Thyroid gland (tissue), 4 donors: ENCODE measurements around the gene PCDHGC4. TPM values are rescaled to one million over a fixed set of nuclear protein-coding genes. Genes with fewer than 3 reads are reported as not detected.

ENCODE experiments used
- DNase-seq, 2 donors: peaks; one replicate each; pipeline ENCODE4 v3.0.0-alpha.2; 2019
- H3K27ac ChIP-seq, 3 donors: fragments of 200-600 bp; sonication (generic); 1 replicate in 2 of 3; 2 replicates in 1 of 3; pipeline ENCODE4 v1.5.1; 2016 to 2019; ENCODE audit warnings: mild to moderate bottlenecking in 1 of 3, moderate library complexity in 1 of 3
- H3K27me3 ChIP-seq: fragments of 200-600 bp; sonication (generic); one replicate; pipeline ENCODE4 v1.5.1; 2019
- H3K36me3 ChIP-seq, 2 donors: fragments of 200-600 bp; sonication (generic); one replicate each; pipeline ENCODE4 v1.5.1; 2016 to 2019
- H3K4me1 ChIP-seq, 2 donors: fragments of 200-600 bp; sonication (generic); one replicate each; pipeline ENCODE4 v1.5.1; 2017 to 2019
- H3K4me3 ChIP-seq, 3 donors: fragments of 200-600 bp; sonication (generic); replicated peaks in 1 of 3; 1 replicate in 2 of 3; 2 replicates in 1 of 3; pipeline ENCODE4 v1.5.1; 2016; ENCODE audit warnings: mild to moderate bottlenecking in 1 of 3
- H3K9me3 ChIP-seq: fragments of 200-600 bp; sonication (generic); one replicate; pipeline ENCODE4 v1.5.1; 2017
- POLR2A ChIP-seq, 2 donors: fragments of 450-650 bp; IDR thresholded peaks; one replicate each; pipeline ENCODE4 v1.6.1; 2017; ENCODE audit warnings: antibody characterized with exemption in 2 of 2, mild to moderate bottlenecking in 2 of 2, moderate library complexity in 1 of 2
- WGBS, 2 donors: methylation state at CpG; one replicate each; pipeline ENCODE4 v1.1.5; 2017; 5-methylcytosine and 5-hydroxymethylcytosine counted together
- intact Hi-C: fragments of 100-400 bp; cut with DNase I; formaldehyde crosslinking; loops from one replicate; pipeline ENCODE4 v1.15.1; 2023
- total RNA-seq, 4 donors: library from RNA; depleted of rRNA; stranded (reverse); fragments of >200 nt; gene quantifications; one replicate each; pipeline ENCODE4 v1.2.3, GENCODE V29; 2016
- TF ChIP-seq, protein P1 (sequence below), 6 experiments: fragments of 200-600 bp in 3 of 6; fragments of 450-650 bp in 3 of 6; sonication (generic) in 3 of 6; IDR thresholded peaks; one replicate each; pipeline ENCODE4 v1.5.1; 2016 to 2019; ENCODE audit warnings: antibody characterized with exemption in 6 of 6, mild to moderate bottlenecking in 2 of 6, inconsistent platforms in 1 of 6, moderate library complexity in 1 of 6

The PCDHGC4 gene
- total RNA-seq, 4 donors from 2014 or later, result 2.5 to 10.7 (median 4.8) TPM

DNA sequence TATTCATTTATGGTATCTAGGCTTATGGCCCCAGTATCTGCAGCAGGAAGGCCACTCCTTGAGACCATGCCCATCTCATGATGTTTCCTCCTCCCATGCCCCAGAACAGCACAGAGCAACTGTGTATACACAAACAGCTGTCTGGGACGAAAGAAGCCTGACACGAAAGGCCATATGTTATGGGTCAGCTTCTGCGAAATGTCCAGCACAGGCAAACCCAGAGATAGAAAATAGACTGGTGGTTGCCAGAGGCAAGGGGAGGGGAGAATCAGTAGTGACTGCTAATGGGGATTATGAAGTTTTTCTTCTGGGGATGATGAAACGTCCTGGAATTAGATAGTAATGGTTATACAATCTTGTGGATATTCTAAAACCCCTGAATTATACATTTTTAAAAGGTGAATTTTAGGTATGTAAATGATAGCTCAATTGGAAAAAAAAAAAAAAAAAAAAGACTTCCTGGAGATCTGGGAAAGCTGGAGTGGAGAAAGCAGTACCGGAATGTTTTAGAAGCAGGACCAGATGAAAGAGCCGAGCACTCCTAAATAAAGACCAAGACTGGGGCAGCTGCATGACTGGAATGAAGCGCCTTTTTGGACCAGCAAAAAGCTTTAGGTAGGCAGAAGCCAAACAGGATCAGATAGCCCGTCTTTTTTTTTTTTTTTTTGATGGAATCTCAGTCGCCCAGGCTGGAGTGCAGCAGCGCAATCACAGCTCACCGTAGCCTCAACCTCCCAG is 33.2 kb downstream of the PCDHGC4 start:
- intact Hi-C loops, result loop anchor here (5.0 kb wide), 1 partner anchor 41 kb away; the partner anchor contains the start of gene PCDHGC3
- no peak overlapping the region for H3K27ac ChIP-seq

DNA sequence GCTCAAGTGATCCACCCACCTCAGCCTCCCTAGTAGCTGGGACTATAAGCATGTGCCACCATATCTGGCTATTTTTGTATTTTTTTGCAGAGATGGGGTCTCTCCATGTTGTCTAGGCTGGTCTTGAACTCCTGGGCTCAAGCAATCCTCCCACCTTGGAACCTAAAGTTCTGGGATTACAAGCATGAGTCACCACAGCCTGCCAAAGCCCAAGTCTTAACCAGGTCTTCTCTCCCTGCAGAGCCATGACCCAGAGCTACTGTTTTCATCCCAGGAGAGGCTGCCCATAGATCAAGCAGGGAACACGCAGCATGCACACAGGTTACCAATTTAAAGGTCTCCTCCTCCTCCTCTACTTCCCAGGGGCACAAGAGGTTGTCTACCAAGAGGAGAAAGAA is 33.8 kb downstream of the PCDHGC4 start:
- no peak for DNase-seq
- intact Hi-C loops, result loop anchor here (5.0 kb wide), 1 partner anchor 41 kb away; the partner anchor contains the start of gene PCDHGC3
- H3K9me3 ChIP-seq, result no peaks in the 10 kb centered on the region
- H3K27ac ChIP-seq, result no peak overlapping the region
- no peak overlapping the region for H3K4me3 ChIP-seq
- 93 to 100% methylated on average over 1 of the region's 1 CpG for WGBS, 2 donors
- H3K27me3 ChIP-seq, result no peaks in the 10 kb centered on the region
- H3K4me1 ChIP-seq, result peaks cover 9 to 42% of the 10 kb centered on the region in 2 donors
- TF ChIP-seq, protein P1, sequence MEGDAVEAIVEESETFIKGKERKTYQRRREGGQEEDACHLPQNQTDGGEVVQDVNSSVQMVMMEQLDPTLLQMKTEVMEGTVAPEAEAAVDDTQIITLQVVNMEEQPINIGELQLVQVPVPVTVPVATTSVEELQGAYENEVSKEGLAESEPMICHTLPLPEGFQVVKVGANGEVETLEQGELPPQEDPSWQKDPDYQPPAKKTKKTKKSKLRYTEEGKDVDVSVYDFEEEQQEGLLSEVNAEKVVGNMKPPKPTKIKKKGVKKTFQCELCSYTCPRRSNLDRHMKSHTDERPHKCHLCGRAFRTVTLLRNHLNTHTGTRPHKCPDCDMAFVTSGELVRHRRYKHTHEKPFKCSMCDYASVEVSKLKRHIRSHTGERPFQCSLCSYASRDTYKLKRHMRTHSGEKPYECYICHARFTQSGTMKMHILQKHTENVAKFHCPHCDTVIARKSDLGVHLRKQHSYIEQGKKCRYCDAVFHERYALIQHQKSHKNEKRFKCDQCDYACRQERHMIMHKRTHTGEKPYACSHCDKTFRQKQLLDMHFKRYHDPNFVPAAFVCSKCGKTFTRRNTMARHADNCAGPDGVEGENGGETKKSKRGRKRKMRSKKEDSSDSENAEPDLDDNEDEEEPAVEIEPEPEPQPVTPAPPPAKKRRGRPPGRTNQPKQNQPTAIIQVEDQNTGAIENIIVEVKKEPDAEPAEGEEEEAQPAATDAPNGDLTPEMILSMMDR (IDR thresholded peaks at IDR 0.05), result no peak
- no peak for TF ChIP-seq POLR2A (IDR thresholded peaks at IDR 0.05)
- peaks cover 8 to 9% of the 10 kb centered on the region in 2 donors for H3K36me3 ChIP-seq

More for the DNA sequence above, 33.2 kb downstream of the PCDHGC4 start:
- WGBS, 2 donors, result 90 to 93% methylated on average over 11 of the region's 11 CpGs
- DNase-seq, result no peak
- no peak overlapping the region for H3K4me3 ChIP-seq
- peaks cover 14 to 43% of the 10 kb centered on the region in 2 donors for H3K4me1 ChIP-seq
- no peaks in the 10 kb centered on the region for H3K27me3 ChIP-seq
- TF ChIP-seq, protein P1 (IDR thresholded peaks at IDR 0.05), result no peak
- no peak for TF ChIP-seq POLR2A (IDR thresholded peaks at IDR 0.05)
- no peaks in the 10 kb centered on the region for H3K9me3 ChIP-seq
- H3K36me3 ChIP-seq, result peaks cover 8 to 9% of the 10 kb centered on the region in 2 donors

DNA sequence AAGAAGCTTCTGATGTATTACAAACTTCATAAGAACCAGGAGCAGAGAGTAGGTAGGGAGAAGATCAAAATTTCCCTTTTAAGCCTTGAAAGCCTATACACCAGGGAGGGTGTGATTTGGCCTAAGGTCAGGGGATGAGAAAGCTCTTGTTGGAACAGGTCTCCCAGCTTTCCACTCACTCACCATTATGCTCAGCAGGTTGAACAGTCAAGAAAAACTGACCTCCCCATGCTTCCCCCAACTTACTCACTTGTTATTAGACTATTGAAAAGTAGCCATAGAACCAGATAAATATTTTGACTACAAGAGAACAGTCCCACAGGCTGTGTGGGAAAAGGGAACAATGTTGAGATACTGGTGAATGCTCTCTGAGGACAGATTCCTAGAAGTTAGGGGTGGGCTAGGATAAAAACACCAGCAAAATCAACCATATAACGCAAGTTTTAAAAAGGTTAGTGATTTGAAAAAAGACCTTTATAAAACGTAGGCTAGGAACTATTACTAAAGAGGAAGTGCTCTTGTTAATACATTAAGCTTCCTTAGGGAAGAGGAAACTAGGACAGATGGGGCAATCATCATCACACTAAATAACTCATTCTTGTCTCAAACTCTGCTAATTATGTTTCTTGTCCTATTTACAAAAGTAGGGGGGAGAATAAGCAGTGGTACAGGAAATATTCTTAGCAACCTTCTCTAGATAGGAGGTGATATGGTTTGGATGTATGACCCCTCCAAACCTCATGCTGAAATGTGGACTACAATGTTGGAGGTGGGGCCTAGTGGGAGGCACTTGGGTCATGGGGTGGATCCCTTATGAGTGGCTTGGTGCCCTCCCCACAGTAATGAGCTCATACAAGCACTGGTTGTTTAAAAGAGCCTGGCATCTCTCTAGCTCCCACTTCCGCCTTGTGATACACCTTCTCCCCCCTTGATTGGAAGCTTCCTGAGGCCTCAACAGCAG is 35.1 kb downstream of the PCDHGC4 start:
- intact Hi-C loops, result loop anchor here (5.0 kb wide), 1 partner anchor 43 kb away; the partner anchor contains the start of gene PCDHGC3
- Histone ChIP-seq H3K27ac (no peak overlapping the region), H3K4me3 (no peak overlapping the region), H3K9me3 (no peaks in the 10 kb centered on the region), H3K27me3 (no peaks in the 10 kb centered on the region), H3K4me1 (peaks cover 5 to 37% of the 10 kb centered on the region in 2 donors), H3K36me3 (peaks cover 8 to 13% of the 10 kb centered on the region in 2 donors)
- TF ChIP-seq POLR2A (IDR thresholded peaks at IDR 0.05), result no peak
- TF ChIP-seq, protein P1 (IDR thresholded peaks at IDR 0.05), result no peak
- no peak for DNase-seq
- WGBS, 2 donors, result 82 to 84% methylated on average over 3 of the region's 3 CpGs

DNA sequence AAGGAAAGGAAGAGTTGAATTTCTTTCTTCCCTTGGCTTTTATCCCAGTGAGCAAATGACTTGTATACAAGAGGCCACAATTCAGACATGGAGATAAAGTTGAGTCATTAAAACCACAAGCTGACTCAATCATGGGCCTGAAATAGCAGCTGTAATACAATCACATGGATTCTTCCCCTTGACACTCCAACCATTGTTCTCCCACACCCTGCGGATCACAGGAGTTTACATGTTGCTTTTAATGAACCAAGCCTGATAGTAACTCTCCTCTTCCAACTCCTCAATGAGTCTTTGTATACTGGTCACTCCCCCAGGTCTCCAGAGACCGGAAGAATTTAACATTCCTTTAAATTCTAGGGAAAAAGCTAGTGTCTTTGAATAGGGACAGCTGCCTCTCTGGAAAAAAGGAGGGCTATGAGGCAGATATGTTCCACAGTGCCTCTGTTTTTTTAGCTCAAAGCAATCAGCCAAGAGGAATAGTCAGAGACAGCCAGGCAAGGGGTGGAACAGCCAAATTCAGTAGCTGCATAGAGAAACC is 36.5 kb downstream of the PCDHGC4 start:
- Histone ChIP-seq H3K27ac (peak overlapping the region in 2 of 3 donors; percentile 38 to 48), H3K36me3 (peaks cover 11 to 14% of the 10 kb centered on the region in 2 donors), H3K4me1 (peaks cover 5 to 27% of the 10 kb centered on the region in 2 donors), H3K4me3 (no peak overlapping the region), H3K27me3 (no peaks in the 10 kb centered on the region), H3K9me3 (no peaks in the 10 kb centered on the region)
- 54 to 57% methylated on average over 2 of the region's 2 CpGs for WGBS, 2 donors
- TF ChIP-seq, protein P1 (IDR thresholded peaks at IDR 0.05), result no peak
- no peak for TF ChIP-seq POLR2A (IDR thresholded peaks at IDR 0.05)
- no peak for DNase-seq
- intact Hi-C loops, result no loop called here
